GM18517 (cell line): Measurements from ENCODE around the gene GLB1L2.
"Not testable (repeated sequence)": the region's sequence is repeated elsewhere in the genome, so short reads cannot be mapped to it uniquely, and the experiment has no call there.

Source experiments
- ATAC-seq: cut with Tn5 transposase; IDR thresholded peaks from one replicate; pipeline ENCODE4 v1.9.1; 2021; ENCODE audit warnings: mild to moderate bottlenecking, moderate library complexity; ENCODE audit not compliant: unreplicated experiment

Gene GLB1L2

DNA sequence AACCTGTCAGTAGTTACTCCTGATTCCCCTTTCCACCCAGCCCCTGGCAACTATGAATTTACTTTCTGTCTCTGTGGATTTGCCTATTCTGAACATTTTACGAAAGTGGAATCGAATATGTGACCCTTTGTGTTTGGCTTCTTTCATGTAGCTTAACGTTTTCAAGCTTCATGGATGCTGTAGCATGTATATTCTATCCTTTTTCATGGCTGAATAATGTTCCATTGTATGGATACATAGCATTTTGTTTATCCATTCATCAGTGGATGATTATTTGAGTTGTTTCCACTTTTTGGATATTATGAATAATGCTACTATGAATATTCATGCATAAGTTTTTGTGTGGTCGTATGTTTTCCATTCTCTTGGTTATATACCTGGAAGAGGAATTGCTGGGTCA, 9.2 kb upstream of the GLB1L2 start:
- ATAC-seq: no peak

DNA sequence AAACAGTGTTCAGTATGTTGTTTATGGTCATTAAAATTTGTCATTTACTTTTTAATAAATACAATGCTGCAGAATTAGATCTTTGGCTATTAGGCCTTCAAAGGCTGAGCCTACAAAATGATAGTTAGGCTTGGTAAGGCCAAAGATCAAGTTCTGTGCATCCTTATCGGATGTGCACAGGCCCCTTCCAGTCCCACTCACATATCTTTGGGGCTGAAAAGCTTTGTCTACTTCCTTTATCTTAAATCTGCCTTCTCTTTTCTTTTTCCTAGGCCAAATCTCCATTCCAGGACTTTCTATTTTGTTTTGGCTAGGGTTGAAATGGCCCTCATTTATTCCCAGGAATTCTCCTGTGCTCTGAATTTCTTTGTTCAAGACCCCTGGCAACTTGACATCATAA, 3.4 kb upstream of the GLB1L2 start:
- no peak for ATAC-seq

DNA sequence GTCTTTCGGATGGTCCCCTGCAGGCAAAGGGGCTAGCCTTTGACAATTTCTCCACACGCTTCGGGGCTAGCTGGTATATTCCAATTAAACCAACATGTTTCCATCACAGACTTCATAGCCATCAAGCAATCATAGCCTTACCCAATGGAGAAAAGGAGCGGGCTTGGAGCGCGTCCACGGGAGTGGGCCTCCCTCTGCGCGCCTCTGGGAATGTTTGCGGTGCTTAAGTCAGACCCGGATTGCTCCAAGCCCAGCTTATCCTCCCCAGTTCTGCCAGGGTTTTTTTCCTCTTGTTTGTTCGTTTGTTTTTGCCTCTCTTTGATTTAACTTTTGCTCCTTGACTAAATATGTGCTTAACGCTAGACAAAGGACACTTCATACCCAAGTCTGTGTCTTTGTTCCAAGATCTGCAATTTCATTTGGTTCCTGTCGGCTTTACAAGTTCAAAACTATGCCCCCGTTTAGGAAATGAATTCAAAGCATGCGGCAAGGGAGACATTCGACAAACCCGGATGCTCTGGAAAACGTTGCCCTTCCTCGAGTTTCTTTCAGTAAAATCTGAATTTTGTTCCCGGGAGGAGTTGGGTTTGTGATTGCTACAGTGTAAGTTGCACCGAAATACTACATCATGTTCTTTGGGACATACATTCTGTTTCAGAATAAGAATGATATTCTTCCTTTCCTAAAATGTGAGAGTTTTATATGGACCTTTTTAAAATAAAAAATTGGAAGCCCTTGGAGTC, 1.0 kb upstream of the GLB1L2 start:
- no peak for ATAC-seq

DNA sequence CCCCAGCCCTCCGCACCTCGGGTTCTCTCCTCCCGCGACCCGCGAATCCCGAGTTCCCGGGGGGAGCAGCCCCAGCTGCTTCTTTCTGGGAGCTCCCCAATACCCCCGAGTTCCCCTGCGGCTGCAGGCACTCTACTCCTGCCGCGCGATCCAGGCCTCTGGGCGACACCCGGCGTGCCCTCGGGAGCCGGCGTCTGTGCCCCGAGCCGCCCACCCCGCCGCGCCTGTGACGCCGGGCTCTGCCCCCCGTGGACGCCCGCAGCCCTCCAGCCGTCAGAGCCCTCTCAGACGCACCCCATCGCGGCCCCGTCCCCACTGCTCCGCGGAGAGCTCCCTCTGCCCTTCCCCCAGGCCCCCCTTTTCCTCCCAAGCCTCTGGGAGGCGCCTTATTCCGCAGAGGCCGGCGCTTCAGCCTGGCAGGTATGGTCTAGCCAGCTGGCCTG, 422 bp downstream of the GLB1L2 start:
- no peak for ATAC-seq

DNA sequence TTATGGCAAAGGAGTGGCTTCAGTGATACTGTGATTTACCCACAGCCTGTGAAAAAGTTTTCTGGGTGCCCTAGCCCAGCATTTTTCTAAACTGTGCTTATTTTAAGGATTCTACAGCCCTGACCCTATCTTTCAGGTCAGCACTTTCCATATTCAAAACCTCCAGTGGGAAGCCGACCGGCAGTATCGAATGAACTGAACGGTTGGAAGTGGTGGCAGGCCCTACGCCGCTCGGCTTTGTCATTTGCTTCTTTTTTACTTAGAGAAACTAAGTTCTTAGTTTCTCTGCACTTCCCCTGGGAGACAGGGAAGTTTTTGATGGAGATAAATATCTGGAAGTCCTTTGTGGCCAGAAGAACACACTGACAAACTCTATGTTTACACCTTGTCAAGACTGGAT, 994 bp downstream of the GLB1L2 start:
- ATAC-seq: no peak

DNA sequence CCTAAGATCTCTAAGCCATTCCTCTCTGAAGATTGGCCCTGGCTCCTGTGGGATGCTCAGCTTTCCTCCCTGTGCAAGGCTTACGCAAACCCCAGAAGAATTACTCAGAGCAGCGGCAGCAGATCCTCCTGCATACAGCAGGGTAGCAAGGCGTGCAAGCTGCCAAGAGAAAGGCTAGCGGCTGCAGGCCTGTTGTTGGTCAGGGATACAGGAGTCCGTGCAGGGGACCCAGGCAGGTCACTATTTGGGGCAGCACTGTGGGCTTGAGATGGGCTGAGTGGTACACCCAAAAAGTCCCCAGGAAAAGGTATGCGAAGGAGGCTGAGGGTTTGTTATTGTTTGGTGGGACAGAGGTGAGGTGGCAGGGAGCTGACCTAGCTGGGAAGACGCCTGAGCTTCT, 1.5 kb downstream of the GLB1L2 start:
- ATAC-seq: no peak

DNA sequence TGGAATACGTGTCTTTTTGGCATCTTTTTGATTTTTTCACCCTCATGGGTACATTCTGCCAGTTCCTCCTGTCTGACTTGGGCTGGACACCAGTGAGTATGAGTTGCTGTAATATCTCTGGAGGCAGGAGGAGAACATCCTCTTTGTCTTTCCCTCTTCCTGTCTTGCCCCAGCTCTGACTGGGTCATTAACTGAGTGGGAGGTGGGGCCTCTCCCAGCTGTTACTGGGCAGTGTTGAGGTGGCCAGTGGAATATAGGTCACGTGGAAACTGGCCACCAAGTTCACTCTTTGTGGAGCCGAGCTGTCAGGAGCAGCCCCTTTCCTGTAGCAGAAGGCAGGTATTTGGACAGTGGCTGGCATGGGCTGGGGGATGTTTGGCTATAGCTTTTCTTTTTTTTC, 2.2 kb downstream of the GLB1L2 start:
- no peak for ATAC-seq

DNA sequence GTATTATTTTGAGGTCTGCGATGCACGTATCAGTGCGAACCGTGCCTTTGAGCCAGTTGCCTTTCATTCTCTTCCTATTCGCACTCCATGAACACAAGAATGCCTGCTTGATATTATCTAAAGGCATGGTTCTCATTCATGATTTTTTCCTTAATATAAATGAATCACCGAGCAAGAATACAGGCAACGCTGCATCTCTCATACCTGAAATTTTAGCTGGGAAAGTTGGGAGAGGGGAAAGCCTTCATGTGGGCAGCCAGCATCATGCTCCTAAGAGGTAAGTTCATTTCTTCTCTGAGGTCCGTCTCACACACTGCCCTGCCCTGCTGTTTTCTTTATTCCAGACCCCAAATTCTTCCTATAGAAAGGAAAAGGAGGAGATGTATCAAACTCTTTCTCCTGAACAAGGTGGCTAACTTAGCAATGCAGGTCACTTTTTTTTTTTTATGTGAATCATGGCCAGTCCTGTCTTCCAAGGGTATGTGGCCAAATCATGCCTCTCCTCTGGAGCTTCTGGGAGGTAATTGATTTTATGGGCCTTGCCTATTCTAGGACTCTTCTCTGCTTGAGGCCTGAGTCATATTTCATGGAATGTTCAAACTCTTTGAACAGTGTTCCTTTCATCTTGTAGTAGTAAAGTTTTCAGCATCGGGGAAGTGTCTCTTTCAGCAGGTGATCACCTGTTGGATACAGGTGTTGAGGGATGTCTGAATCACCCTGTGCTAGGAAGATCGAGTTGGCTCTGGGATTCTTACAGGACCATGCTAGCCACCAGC, 3.2 kb downstream of the GLB1L2 start:
- ATAC-seq: no peak

DNA sequence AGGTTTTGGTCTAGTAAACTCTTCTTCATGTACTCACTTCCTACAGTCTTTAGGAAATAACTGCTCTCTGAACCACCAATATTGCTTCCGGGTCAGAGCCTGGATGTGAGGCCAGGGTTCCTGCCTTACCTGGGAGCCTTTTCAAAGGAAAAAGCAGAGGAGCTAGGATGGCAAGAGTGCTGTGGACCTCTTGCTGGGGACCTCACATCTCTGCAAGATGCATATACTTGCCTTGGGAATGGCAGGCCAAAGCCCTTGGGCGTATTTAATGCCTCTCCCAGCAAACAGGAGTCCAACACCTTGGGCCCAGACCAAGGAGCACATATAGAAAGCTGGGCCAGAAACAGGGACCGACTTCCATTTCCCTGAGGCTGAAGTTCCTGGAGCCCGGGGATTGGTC, 5.3 kb downstream of the GLB1L2 start:
- no peak for ATAC-seq

DNA sequence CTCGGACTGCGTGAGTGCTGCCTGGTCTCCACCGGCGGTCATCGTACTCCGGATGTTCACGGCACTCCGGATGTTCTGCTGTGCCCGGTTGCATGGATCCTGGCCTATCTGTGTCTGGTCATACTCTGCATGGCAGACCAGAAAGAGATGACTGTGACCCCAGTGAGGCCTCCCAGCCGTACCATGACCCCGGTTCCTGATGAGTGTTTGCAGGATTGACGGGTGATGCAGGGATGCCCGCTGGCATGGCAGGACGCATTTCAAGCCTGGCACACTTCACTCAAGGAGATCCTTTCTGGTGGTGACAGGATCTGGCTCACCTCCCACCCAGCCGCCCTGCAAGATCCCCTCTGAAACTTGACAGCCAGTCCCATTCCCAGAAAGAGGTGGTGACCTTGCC, 6.3 kb downstream of the GLB1L2 start:
- ATAC-seq: no peak

DNA sequence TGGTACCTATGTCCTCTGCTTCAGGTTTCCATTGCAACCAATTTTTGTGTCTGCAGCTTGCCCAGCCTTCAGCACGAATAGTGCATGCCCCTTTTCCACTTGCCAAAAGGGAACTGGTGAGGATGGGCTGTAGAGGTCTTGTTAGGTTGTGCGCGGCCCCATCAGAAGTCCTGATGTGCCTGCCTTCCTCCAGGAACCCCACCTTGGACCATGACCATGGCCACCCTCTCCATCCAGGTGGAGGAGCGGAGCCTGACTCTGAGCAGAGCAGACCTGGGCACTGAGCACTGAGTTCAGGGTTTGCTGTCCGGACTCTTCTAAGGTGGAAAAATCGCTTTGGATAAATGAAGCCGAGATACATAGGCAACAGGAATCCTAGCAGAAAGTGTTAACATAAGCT, 6.9 kb downstream of the GLB1L2 start:
- no peak for ATAC-seq

DNA sequence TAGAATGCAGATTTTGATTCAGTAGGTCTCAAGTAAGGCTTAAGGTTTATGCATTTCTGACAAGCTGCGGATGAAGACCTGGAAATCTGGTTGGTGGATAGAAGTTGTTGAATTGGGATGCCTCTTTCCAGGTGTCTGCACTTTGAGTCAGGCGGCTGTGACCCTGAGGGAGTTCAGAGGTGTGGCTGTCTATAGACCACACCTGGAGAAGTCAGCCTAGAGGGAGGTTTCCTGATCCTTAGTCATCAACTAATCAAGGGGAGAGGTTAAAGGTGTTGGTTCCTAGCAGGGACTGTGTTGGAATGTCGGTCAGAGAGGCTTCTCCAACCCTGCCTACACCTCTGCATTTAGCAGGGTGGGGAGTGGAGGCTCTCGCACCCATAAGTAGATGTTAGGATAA, 8.0 kb downstream of the GLB1L2 start:
- ATAC-seq: no peak

DNA sequence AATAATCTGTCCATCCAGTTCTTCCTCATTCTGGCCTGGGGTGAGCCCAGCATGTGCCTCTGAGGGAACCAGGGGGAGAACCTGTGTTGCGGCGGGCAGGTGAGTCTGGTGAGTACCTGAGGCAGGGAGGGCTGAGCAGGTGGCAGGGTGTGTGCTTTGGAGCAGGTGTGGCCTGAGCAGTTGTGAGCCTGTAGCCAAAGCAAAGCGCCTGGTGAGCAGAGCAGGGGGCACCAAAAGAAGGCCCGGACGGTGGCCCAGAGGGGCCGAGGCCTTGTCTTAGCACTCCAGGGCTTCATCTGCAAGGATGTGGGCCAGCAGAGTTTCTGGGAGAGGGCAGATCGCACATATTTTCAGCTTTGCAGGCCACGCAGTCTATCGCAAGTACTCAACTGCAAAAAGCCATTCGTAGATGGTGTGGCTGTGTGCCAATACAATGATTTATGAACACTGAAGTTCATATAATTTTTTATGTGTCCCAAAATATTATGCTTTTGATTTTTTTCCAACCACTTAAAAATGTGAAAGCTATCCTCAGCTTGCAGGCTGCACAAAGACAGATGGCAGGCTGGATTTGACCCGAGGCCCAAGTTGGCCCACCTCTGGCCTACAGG, 8.7 kb downstream of the GLB1L2 start:
- ATAC-seq: no peak

DNA sequence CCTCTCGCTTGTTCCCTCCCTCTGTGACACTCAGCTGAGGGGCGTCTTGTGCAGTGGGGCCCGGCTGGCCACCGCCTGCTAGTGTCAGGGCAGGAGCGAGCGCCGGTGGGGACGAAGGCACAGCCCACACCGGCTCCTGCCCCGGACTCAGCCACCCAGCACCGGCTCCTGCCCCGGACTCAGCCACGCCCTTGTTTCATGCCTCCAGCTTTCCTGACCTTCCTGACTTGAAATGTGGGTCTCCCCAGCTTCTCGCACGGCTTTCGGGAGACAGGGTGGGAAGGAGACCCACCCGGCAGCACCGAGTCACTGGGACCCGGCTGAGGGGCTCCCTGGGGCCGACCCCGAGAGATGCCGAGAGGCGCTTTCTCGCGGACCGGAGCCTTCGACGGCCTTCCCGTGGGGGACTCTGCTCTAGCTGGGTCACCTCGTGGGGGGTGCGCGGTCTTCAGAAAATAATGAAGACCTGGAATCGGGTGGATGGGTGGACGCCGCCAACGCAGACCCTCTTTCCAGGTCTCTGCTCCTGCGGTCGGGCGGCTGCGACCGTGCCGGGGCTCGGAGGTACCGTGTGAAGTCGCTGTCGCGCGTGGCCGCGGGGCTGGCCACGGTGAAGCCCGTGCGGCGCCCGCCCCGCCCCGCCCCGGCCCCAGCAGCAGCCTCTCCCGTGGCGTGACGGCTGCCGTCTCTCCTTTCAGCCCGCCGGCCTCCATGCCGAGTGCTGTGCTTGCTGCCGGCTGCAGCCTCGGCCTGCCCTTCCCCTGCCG, 10.2 kb downstream of the GLB1L2 start:
- ATAC-seq: no peak

DNA sequence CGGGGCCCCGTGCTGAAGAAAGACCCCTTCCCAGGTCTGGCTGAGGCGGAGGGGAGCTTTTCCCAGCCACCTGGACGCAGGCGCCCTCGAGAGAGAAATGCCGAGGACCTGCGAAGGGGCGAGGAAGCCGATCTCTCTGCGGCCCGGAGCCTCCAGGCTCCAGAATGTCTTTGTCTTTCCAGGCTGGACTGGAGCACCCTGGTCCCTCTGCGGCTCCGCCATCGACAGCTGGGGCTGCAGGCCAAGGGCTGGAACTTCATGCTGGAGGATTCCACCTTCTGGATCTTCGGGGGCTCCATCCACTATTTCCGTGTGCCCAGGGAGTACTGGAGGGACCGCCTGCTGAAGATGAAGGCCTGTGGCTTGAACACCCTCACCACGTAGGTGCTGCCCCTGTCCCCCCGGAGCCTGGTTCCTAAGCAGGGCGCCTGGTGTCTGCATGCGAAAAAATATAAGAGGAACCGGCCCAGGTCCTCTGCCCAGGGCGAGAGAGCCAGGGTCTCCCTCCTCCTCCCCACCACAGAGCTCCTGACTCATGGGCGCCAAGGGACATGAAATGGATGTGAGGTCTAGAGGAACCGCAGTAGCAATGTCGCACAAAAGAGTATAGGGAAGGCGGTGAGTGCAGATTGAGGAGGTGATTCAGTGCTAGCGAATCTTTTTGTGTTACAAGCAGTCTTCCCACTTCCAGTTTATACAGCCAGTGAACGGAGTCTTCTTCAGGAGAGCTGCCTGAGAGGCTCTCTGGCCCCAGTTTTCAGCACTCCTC, 11.0 kb downstream of the GLB1L2 start:
- no peak for ATAC-seq

DNA sequence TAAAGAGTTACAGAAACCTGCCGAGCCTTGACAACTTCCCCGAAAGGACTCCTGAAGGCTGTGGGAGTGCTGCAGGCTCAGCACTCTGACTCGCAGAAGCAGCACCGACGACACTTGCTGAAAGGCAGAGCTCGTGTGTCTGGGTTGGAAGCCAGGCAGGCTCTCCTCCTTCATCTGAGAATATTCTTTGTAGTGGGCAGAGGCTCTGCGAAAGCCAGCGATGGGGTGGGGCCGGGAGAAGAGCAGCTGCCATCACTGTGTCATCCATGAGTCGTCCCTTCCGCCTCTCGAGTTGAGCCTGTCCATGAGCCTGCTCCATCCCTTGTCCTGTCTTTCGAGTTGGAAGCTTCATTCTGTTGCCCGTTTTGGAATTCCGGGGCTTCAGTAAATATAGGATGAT, 11.9 kb downstream of the GLB1L2 start:
- ATAC-seq: no peak

DNA sequence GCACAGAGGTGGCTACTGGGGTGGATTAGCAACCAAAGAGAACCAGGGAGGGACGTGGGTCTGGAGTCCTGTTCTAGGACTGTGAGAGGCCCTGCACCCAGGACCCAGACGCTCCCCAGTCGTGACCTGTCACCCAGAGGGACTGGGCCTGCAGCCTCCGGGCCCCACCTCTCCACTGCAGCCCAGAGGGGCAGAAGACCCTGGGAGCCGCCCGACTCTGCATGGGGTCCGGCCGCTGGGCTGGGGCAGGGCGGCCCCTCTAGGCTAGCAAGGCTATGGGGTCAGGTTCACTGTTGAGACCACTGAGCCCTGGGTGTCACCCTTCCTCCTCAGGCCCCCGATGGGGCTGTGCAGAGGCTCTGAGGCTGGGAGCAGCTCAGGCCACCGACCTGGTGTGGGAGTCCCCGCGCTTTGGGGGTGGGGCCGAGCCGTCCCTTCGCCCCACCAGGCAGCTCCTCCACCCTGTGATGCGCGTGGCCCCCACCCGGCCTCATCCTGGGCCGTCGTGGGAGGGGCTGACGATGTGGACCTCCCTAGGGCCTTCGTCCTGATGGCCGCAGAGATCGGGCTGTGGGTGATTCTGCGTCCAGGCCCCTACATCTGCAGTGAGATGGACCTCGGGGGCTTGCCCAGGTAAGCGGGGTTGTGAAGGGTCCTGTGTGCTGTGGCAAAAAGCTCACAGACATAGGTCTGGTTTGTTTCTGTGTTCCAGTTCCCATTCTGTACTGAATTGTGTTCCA, 12.9 kb downstream of the GLB1L2 start:
- not testable (repeated sequence) for ATAC-seq

DNA sequence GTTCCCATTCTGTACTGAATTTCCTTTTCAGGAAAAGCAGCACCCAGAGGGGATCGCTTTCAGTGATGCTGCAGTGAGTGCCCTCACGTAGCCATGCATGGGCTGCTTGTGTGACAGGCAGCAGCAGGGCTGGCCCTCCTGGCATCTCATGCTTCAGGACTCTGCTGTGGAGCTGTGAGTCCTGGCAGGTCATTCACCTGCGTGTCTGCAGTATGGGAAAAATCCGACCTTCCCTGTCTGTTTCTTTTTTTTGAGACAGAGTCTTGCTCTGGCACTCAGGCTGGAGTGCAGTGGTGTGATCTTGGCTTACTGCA, 13.4 kb downstream of the GLB1L2 start:
- no peak for ATAC-seq

DNA sequence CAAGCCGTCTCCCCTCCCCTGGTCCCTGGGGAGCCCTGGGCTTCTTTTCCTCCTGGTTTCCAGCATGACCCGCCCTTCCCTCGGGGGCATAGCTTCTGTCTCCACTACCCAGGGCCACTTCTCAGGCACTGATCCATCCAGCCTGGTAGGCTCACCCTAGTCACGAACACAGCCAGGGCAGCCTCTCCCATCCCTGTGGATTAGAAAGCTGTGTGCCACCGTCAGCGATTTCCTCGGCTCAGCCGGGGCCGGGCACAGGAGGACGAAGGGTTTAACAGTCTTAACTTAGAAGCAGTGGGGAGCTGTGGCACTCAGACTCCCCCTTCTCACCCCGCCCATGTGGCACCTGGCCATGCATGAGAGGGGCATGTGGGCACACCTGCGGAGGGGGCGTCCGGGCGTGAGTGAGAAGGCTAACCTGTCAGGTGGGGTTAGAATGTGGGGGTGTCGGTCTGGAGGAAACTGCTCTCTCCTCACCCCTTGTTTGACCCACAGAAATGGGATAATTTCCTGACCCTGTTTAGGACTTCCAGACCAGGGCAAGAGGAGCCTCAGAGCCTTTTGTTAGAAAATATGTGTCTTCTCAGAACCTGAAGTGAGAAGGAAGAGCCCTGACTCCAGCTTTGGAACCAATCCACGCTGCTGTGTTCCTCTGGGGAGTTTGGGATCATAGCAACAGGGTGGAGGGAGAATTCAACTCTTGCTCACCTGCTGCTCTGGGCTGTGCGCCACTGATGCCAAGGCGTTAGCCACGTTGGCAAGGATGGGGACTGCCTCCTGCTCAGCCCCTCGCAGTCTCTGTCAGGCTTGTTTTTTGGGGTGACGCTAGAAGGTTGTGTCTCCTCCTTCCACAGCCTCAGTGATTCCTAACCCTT, 14.6 kb downstream of the GLB1L2 start:
- no peak for ATAC-seq
